ENCODE results near the gene TBC1D2B. TPM values are rescaled to one million over a fixed set of nuclear protein-coding genes. Genes with fewer than 3 reads are reported as not detected.
A peak's percentile ranks its signal among the peaks of the same experiment; 100 is the strongest.
"Not testable (repeated sequence)": the region's sequence is repeated elsewhere in the genome, so short reads cannot be mapped to it uniquely, and the experiment has no call there.

Gene TBC1D2B
- total RNA-seq, 1 donor from 2014 or later, result 58.1 TPM

- DNase-seq (ENCODE audit: low spot score), result no peak
- no peak for TF ChIP-seq CTCF (IDR thresholded peaks at IDR 0.05)
- Mint-ChIP-seq H3K4me1 (ENCODE audit: low read depth) (peaks cover 35% of the 10 kb centered on the region), H3K4me3 (ENCODE audit: unreplicated experiment) (no peak overlapping the region), H3K27ac (ENCODE audit: unreplicated experiment) (no peak overlapping the region), H3K9me3 (ENCODE audit: low read depth) (no peaks in the 10 kb centered on the region), H3K27me3 (ENCODE audit: low read depth) (no peaks in the 10 kb centered on the region), H3K36me3 (ENCODE audit: low read depth) (peaks cover 35% of the 10 kb centered on the region)
Measured at GRCh38 chr15:78000927-78001249, 76.6 kb downstream of the TBC1D2B start.

- peaks cover 34% of the 10 kb centered on the region for H3K4me1 Mint-ChIP-seq (ENCODE audit: low read depth)
- no peaks in the 10 kb centered on the region for H3K27me3 Mint-ChIP-seq (ENCODE audit: low read depth)
- peaks cover 35% of the 10 kb centered on the region for H3K36me3 Mint-ChIP-seq (ENCODE audit: low read depth)
- no peaks in the 10 kb centered on the region for H3K9me3 Mint-ChIP-seq (ENCODE audit: low read depth)
- peak; percentile 75 for TF ChIP-seq CTCF (IDR thresholded peaks at IDR 0.05)
- no peak overlapping the region for H3K27ac Mint-ChIP-seq (ENCODE audit: unreplicated experiment)
- no peak overlapping the region for H3K4me3 Mint-ChIP-seq (ENCODE audit: unreplicated experiment)
- DNase-seq (ENCODE audit: low spot score), result no peak
Measured at GRCh38 chr15:78000091-78000926, 77.2 kb downstream of the TBC1D2B start.

- Mint-ChIP-seq H3K9me3 (ENCODE audit: low read depth) (no peaks in the 10 kb centered on the region), H3K4me1 (ENCODE audit: low read depth) (peaks cover 33% of the 10 kb centered on the region), H3K36me3 (ENCODE audit: low read depth) (peaks cover 35% of the 10 kb centered on the region), H3K4me3 (ENCODE audit: unreplicated experiment) (no peak overlapping the region), H3K27me3 (ENCODE audit: low read depth) (no peaks in the 10 kb centered on the region), H3K27ac (ENCODE audit: unreplicated experiment) (no peak overlapping the region)
- no peak for DNase-seq (ENCODE audit: low spot score)
- TF ChIP-seq CTCF (IDR thresholded peaks at IDR 0.05), result no peak
Measured at GRCh38 chr15:77999486-77999885, 78.0 kb downstream of the TBC1D2B start.

GRCh38 chr15:77998592-77998991 is 78.9 kb downstream of the TBC1D2B start:
- no peak for DNase-seq (ENCODE audit: low spot score)
- H3K4me3 Mint-ChIP-seq (ENCODE audit: unreplicated experiment), result no peak overlapping the region
- peaks cover 35% of the 10 kb centered on the region for H3K4me1 Mint-ChIP-seq (ENCODE audit: low read depth)
- no peaks in the 10 kb centered on the region for H3K9me3 Mint-ChIP-seq (ENCODE audit: low read depth)
- no peaks in the 10 kb centered on the region for H3K27me3 Mint-ChIP-seq (ENCODE audit: low read depth)
- TF ChIP-seq CTCF (IDR thresholded peaks at IDR 0.05), result no peak
- H3K27ac Mint-ChIP-seq (ENCODE audit: unreplicated experiment), result peak overlapping the region; percentile 41
- H3K36me3 Mint-ChIP-seq (ENCODE audit: low read depth), result peaks cover 33% of the 10 kb centered on the region

- peaks cover 42% of the 10 kb centered on the region for H3K4me1 Mint-ChIP-seq (ENCODE audit: low read depth)
- H3K36me3 Mint-ChIP-seq (ENCODE audit: low read depth), result peaks cover 30% of the 10 kb centered on the region
Measured at GRCh38 chr15:77997761-77998554, 79.6 kb downstream of the TBC1D2B start.

GRCh38 chr15:77997221-77997620 is 80.3 kb downstream of the TBC1D2B start:
- H3K4me3 Mint-ChIP-seq (ENCODE audit: unreplicated experiment); H3K27me3 Mint-ChIP-seq (ENCODE audit: low read depth); H3K9me3 Mint-ChIP-seq (ENCODE audit: low read depth); DNase-seq (ENCODE audit: low spot score): not testable (repeated sequence)
- H3K4me1 Mint-ChIP-seq (ENCODE audit: low read depth), result peaks cover 47% of the 10 kb centered on the region
- H3K27ac Mint-ChIP-seq (ENCODE audit: unreplicated experiment), result peak overlapping the region; percentile 19
- H3K36me3 Mint-ChIP-seq (ENCODE audit: low read depth), result peaks cover 26% of the 10 kb centered on the region

More at GRCh38 chr15:77997761-77998554, 79.6 kb downstream of the TBC1D2B start:
- not testable (repeated sequence) for H3K27me3 Mint-ChIP-seq (ENCODE audit: low read depth); H3K9me3 Mint-ChIP-seq (ENCODE audit: low read depth); H3K27ac Mint-ChIP-seq (ENCODE audit: unreplicated experiment); DNase-seq (ENCODE audit: low spot score); H3K4me3 Mint-ChIP-seq (ENCODE audit: unreplicated experiment)

- DNase-seq (ENCODE audit: low spot score); H3K4me3 Mint-ChIP-seq (ENCODE audit: unreplicated experiment): not testable (repeated sequence)
- peak overlapping the region; percentile 47 for H3K27ac Mint-ChIP-seq (ENCODE audit: unreplicated experiment)
Measured at GRCh38 chr15:77996713-77997171, 80.8 kb downstream of the TBC1D2B start.

GRCh38 chr15:77996226-77996625 is 81.3 kb downstream of the TBC1D2B start:
- not testable (repeated sequence) for DNase-seq (ENCODE audit: low spot score); H3K27me3 Mint-ChIP-seq (ENCODE audit: low read depth); H3K4me3 Mint-ChIP-seq (ENCODE audit: unreplicated experiment); H3K9me3 Mint-ChIP-seq (ENCODE audit: low read depth)
- peaks cover 57% of the 10 kb centered on the region for H3K4me1 Mint-ChIP-seq (ENCODE audit: low read depth)
- peak overlapping the region; percentile 47 for H3K27ac Mint-ChIP-seq (ENCODE audit: unreplicated experiment)
- H3K36me3 Mint-ChIP-seq (ENCODE audit: low read depth), result peaks cover 21% of the 10 kb centered on the region

More at GRCh38 chr15:77996713-77997171, 80.8 kb downstream of the TBC1D2B start:
- Mint-ChIP-seq H3K4me1 (ENCODE audit: low read depth) (peaks cover 52% of the 10 kb centered on the region), H3K36me3 (ENCODE audit: low read depth) (peaks cover 24% of the 10 kb centered on the region)
- H3K9me3 Mint-ChIP-seq (ENCODE audit: low read depth); H3K27me3 Mint-ChIP-seq (ENCODE audit: low read depth): not testable (repeated sequence)
